H9 (cell line): ENCODE measurements around the gene CRYGS. TPM values are rescaled to one million over a fixed set of nuclear protein-coding genes. Genes with fewer than 3 reads are reported as not detected.

ENCODE experiments used
- DNase-seq: peaks from one replicate; pipeline ENCODE4 v3.0.0-alpha.2; 2017
- H2AFZ ChIP-seq: one replicate; pipeline ENCODE4 v1.6.1; 2013; ENCODE audit warnings: mild to moderate bottlenecking, low read length, control low read depth, moderate library complexity
- H2AK5ac ChIP-seq: 2 replicates; pipeline ENCODE4 v1.6.1; 2013; ENCODE audit warnings: low read length, control low read depth, mixed read lengths; ENCODE audit not compliant: insufficient read length
- H2BK120ac ChIP-seq: one replicate; pipeline ENCODE4 v1.6.1; 2013; ENCODE audit warnings: low read depth, mild to moderate bottlenecking, low read length, control low read depth, inconsistent platforms; ENCODE audit not compliant: poor library complexity, severe bottlenecking
- H2BK12ac ChIP-seq: 2 replicates; pipeline ENCODE4 v1.6.1; 2013; ENCODE audit warnings: low read length, control low read depth, mixed read lengths, low read depth; ENCODE audit not compliant: insufficient read length
- H2BK15ac ChIP-seq: 2 replicates; pipeline ENCODE4 v1.6.1; 2013; ENCODE audit warnings: low read depth, low read length, control low read depth
- H2BK20ac ChIP-seq: one replicate; pipeline ENCODE4 v1.6.1; 2013; ENCODE audit warnings: low read depth, mild to moderate bottlenecking, low read length, control low read depth, inconsistent platforms; ENCODE audit not compliant: poor library complexity, severe bottlenecking
- H2BK5ac ChIP-seq: 2 replicates; pipeline ENCODE4 v1.6.1; 2013; ENCODE audit warnings: low read length, control low read depth, mixed read lengths; ENCODE audit not compliant: insufficient read length
- H3K14ac ChIP-seq: 2 replicates; pipeline ENCODE4 v1.6.1; 2013; ENCODE audit warnings: low read length, control low read depth; ENCODE audit not compliant: insufficient read depth
- H3K18ac ChIP-seq: 2 replicates; pipeline ENCODE4 v1.6.1; 2013; ENCODE audit warnings: low read depth, mild to moderate bottlenecking, mixed read lengths, low read length, control low read depth; ENCODE audit not compliant: insufficient read length
- H3K23ac ChIP-seq: 2 replicates; pipeline ENCODE4 v1.6.1; 2013; ENCODE audit warnings: low read length, control low read depth, mixed read lengths, low read depth; ENCODE audit not compliant: insufficient read length
- H3K23me2 ChIP-seq: 2 replicates; pipeline ENCODE4 v1.6.1; 2013; ENCODE audit warnings: low read depth, mild to moderate bottlenecking, mixed read lengths, low read length, control low read depth; ENCODE audit not compliant: insufficient read length, poor library complexity, severe bottlenecking
- H3K27ac ChIP-seq: 2 replicates; pipeline ENCODE4 v1.5.1; 2013; ENCODE audit warnings: low read length, control low read depth, mixed read lengths, low read depth; ENCODE audit not compliant: insufficient read length
- H3K27me3 ChIP-seq: 2 replicates; pipeline ENCODE4 v1.6.1; 2013; ENCODE audit warnings: low read length, control low read depth, inconsistent platforms; ENCODE audit not compliant: insufficient read depth
- H3K4ac ChIP-seq: 2 replicates; pipeline ENCODE4 v1.6.1; 2013; ENCODE audit warnings: low read depth, mild to moderate bottlenecking, control low read depth, inconsistent platforms, low read length, moderate library complexity
- H3K4me1 ChIP-seq: 2 replicates; pipeline ENCODE4 v1.6.1; 2013; ENCODE audit warnings: low read length, control low read depth, inconsistent platforms; ENCODE audit not compliant: insufficient read depth
- H3K4me2 ChIP-seq: 2 replicates; pipeline ENCODE4 v1.6.1; 2013; ENCODE audit warnings: low read length, control low read depth, mixed read lengths; ENCODE audit not compliant: insufficient read length, insufficient read depth
- H3K56ac ChIP-seq: 2 replicates; pipeline ENCODE4 v1.6.1; 2013; ENCODE audit warnings: low read depth, mild to moderate bottlenecking, mixed read lengths, low read length, control low read depth; ENCODE audit not compliant: insufficient read length
- H3K79me1 ChIP-seq: 2 replicates; pipeline ENCODE4 v1.6.1; 2013; ENCODE audit warnings: low read depth, mild to moderate bottlenecking, moderate library complexity, low read length, control low read depth, inconsistent platforms; ENCODE audit not compliant: insufficient read depth, poor library complexity, severe bottlenecking
- H3K79me2 ChIP-seq: 2 replicates; pipeline ENCODE4 v1.6.1; 2013; ENCODE audit warnings: low read length, control low read depth, inconsistent platforms; ENCODE audit not compliant: insufficient read depth
- H3K9ac ChIP-seq: 2 replicates; pipeline ENCODE4 v1.6.1; 2013; ENCODE audit warnings: low read length, control low read depth, mixed read lengths; ENCODE audit not compliant: insufficient read length; ENCODE audit errors: extremely low read depth
- H3K9me3 ChIP-seq: one replicate; pipeline ENCODE4 v1.6.1; 2013; ENCODE audit warnings: low read depth, low read length, inconsistent platforms; ENCODE audit not compliant: control insufficient read depth
- H3T11ph ChIP-seq: one replicate; pipeline ENCODE4 v1.6.1; 2013; ENCODE audit warnings: mild to moderate bottlenecking, low read length, control low read depth, inconsistent platforms
- H4K20me1 ChIP-seq: one replicate; pipeline ENCODE4 v1.6.1; 2013; ENCODE audit not compliant: control insufficient read depth, insufficient read length, insufficient read depth
- H4K5ac ChIP-seq: 2 replicates; pipeline ENCODE4 v1.6.1; 2013; ENCODE audit warnings: low read depth, mild to moderate bottlenecking, mixed read lengths, low read length, control low read depth; ENCODE audit not compliant: insufficient read length
- H4K8ac ChIP-seq: replicated peaks from 2 replicates; pipeline ENCODE4 v1.6.1; 2013; ENCODE audit warnings: low read length, control low read depth, mixed read lengths, low read depth; ENCODE audit not compliant: insufficient read length
- H4K91ac ChIP-seq: 2 replicates; pipeline ENCODE4 v1.6.1; 2013; ENCODE audit warnings: low read depth, mild to moderate bottlenecking, moderate library complexity, mixed read lengths, low read length, control low read depth; ENCODE audit not compliant: insufficient read length
- H3K27ac Mint-ChIP-seq, 3 experiments: 2 replicates in 2 of 3; 3 replicates in 1 of 3; pipeline ENCODE4 v1.8.0; 2020 to 2021; ENCODE audit warnings: mixed read lengths in 3 of 3, mild to moderate bottlenecking in 1 of 3, moderate library complexity in 1 of 3
- H3K27me3 Mint-ChIP-seq: 2 replicates; pipeline ENCODE4 v1.8.0; 2021; ENCODE audit warnings: low read depth, mild to moderate bottlenecking, moderate library complexity, mixed read lengths
- H3K36me3 Mint-ChIP-seq, 3 experiments: 2 replicates in 2 of 3; 3 replicates in 1 of 3; pipeline ENCODE4 v1.8.0; 2020 to 2021; ENCODE audit warnings: low read depth in 3 of 3, mixed read lengths in 3 of 3; ENCODE audit not compliant: insufficient read depth in 1 of 3
- H3K4me1 Mint-ChIP-seq, 2 experiments: 2 replicates each; pipeline ENCODE4 v1.8.0; 2020; ENCODE audit warnings: mixed read lengths in 2 of 2
- H3K4me3 Mint-ChIP-seq, 2 experiments: 2 replicates in 1 of 2; 3 replicates in 1 of 2; pipeline ENCODE4 v1.8.0; 2020 to 2021; ENCODE audit warnings: mild to moderate bottlenecking in 2 of 2, mixed read lengths in 2 of 2, moderate library complexity in 1 of 2
- H3K9me3 Mint-ChIP-seq, 2 experiments: 2 replicates in 1 of 2; 3 replicates in 1 of 2; pipeline ENCODE4 v1.8.0; 2020; ENCODE audit warnings: mild to moderate bottlenecking in 2 of 2, mixed read lengths in 2 of 2, moderate library complexity in 1 of 2
- CTCF ChIP-seq: fragments of 200-600 bp; sonication (generic); conservative IDR thresholded peaks from 3 replicates; pipeline ENCODE4 v1.8.0; 2021; ENCODE audit warnings: antibody characterized with exemption, mild to moderate bottlenecking
- WGBS: extraction: QIAGEN DNeasy Blood & Tissue Kit; methylation state at CpG from one replicate; pipeline ENCODE4 v1.1.7; 2013; ENCODE audit warnings: missing lambda C conversion rate, low lambda C conversion rate, mixed read lengths; ENCODE audit not compliant: insufficient read length; ENCODE audit errors: extremely low coverage; 5-methylcytosine and 5-hydroxymethylcytosine counted together
- total RNA-seq: library from RNA; stranded (reverse); gene quantifications from 2 replicates; pipeline ENCODE4 v1.2.1, GENCODE V29; 2021

The CRYGS gene
- total RNA-seq, 1 experiment from 2014 or later = 1.0 TPM

GRCh38 chr3:186511702-186512101 lies 32.5 kb downstream of the CRYGS start:
- no peaks in the 10 kb centered on the region for H4K20me1 ChIP-seq
- H3K56ac ChIP-seq = no peak overlapping the region
- no peaks in the 10 kb centered on the region for H3K36me3 Mint-ChIP-seq
- H3K9ac ChIP-seq = no peak overlapping the region
- H3K4ac ChIP-seq = no peak overlapping the region
- no peaks in the 10 kb centered on the region for H3K79me1 ChIP-seq
- H3K4me3 Mint-ChIP-seq = no peak overlapping the region
- no peaks in the 10 kb centered on the region for H3K23me2 ChIP-seq
- H2BK20ac ChIP-seq = no peak overlapping the region
- H3K4me1 ChIP-seq = no peaks in the 10 kb centered on the region
- H3K18ac ChIP-seq = no peak overlapping the region
- no peak for DNase-seq
- no peak overlapping the region for H2AFZ ChIP-seq
- no peak overlapping the region for H4K5ac ChIP-seq
- H3K79me2 ChIP-seq = no peaks in the 10 kb centered on the region; the same call in 1 of the 2 replicates
- H4K8ac ChIP-seq = no peak overlapping the region
- no peak overlapping the region for H2BK12ac ChIP-seq
- H2BK120ac ChIP-seq = no peak overlapping the region
- H3T11ph ChIP-seq = no peak overlapping the region
- no peak overlapping the region for H3K27ac ChIP-seq
- no peak overlapping the region for H3K23ac ChIP-seq
- no peak overlapping the region; the same call in 1 of the 2 replicates for H2BK15ac ChIP-seq
- no CpG with 5 or more reads among the region's 5 CpGs for WGBS
- no peak overlapping the region for H3K4me2 ChIP-seq
- H3K9me3 Mint-ChIP-seq = no peaks in the 10 kb centered on the region
- no peaks in the 10 kb centered on the region for H3K9me3 ChIP-seq
- H3K14ac ChIP-seq = no peak overlapping the region
- no peaks in the 10 kb centered on the region for H3K27me3 ChIP-seq
- TF ChIP-seq CTCF = no peak
- H3K27me3 Mint-ChIP-seq = peaks cover 17% of the 10 kb centered on the region
- H3K4me1 Mint-ChIP-seq = peaks cover 12 to 15% of the 10 kb centered on the region in 2 experiments
- no peak overlapping the region for H2BK5ac ChIP-seq
- no peak overlapping the region for H4K91ac ChIP-seq
- H2AK5ac ChIP-seq = no peak overlapping the region
- no peak overlapping the region for H3K27ac Mint-ChIP-seq
